ENCODE results near the gene SWT1.

SWT1 gene

DNA sequence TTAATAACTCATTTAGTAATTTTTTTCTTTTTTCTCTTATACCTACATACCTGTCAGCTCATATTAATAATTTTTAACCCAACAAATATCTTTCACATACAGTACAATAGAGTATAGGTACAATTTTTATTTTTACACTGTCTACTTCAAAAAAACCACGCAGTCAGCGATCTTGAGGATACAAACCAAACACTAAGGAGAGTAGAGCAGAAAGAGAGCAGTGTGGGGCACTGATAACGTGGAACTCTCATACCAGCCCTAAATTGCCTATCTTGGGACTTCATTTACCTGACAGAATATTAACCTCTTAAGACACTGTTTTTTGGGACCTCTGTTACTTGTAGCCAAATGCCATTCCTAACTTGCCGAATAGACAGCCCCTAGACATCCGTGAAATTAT is 5.8 kb upstream of the SWT1 start:
- no peaks in the 10 kb centered on the region for H3K27me3 ChIP-seq (ENCODE audit: insufficient read depth, low read length)
- peaks cover 25% of the 10 kb centered on the region for H3K79me2 ChIP-seq (ENCODE audit: control insufficient read depth, insufficient read depth, low read length, unreplicated experiment)
- no peak overlapping the region for H3K4me3 ChIP-seq (ENCODE audit: low read depth, low read length)
- H2AFZ ChIP-seq (ENCODE audit: low read length, unreplicated experiment) = no peak overlapping the region
- peaks cover 25% of the 10 kb centered on the region for H3K36me3 ChIP-seq (ENCODE audit: insufficient read depth, low read length)
- H3K4me1 ChIP-seq (ENCODE audit: control insufficient read depth, insufficient read depth, low read length, unreplicated experiment) = peaks cover 18% of the 10 kb centered on the region
- no peak overlapping the region for H3K27ac ChIP-seq (ENCODE audit: low read depth, low read length)

- no peak overlapping the region for H2AFZ ChIP-seq (ENCODE audit: low read length, unreplicated experiment)
Measured at GRCh38 chr1:185152187-185152767, 4.7 kb upstream of the SWT1 start.

GRCh38 chr1:185154912-185155513 is 2.0 kb upstream of the SWT1 start:
- peaks cover 27% of the 10 kb centered on the region for H3K79me2 ChIP-seq (ENCODE audit: control insufficient read depth, insufficient read depth, low read length, unreplicated experiment)
- H3K27me3 ChIP-seq (ENCODE audit: insufficient read depth, low read length) = no peaks in the 10 kb centered on the region
- H3K36me3 ChIP-seq (ENCODE audit: insufficient read depth, low read length) = peaks cover 12% of the 10 kb centered on the region
- peaks cover 25% of the 10 kb centered on the region for H3K4me1 ChIP-seq (ENCODE audit: control insufficient read depth, insufficient read depth, low read length, unreplicated experiment)
- peak overlapping the region; percentile 91 for H2AFZ ChIP-seq (ENCODE audit: low read length, unreplicated experiment)
- peak overlapping the region; percentile 85 for H3K4me3 ChIP-seq (ENCODE audit: low read depth, low read length)
- no peak overlapping the region for H3K27ac ChIP-seq (ENCODE audit: low read depth, low read length)

More at GRCh38 chr1:185152187-185152767, 4.7 kb upstream of the SWT1 start:
- H3K79me2 ChIP-seq (ENCODE audit: control insufficient read depth, insufficient read depth, low read length, unreplicated experiment) = peaks cover 27% of the 10 kb centered on the region
- H3K4me3 ChIP-seq (ENCODE audit: low read depth, low read length) = no peak overlapping the region
- H3K4me1 ChIP-seq (ENCODE audit: control insufficient read depth, insufficient read depth, low read length, unreplicated experiment) = peaks cover 18% of the 10 kb centered on the region
- H3K36me3 ChIP-seq (ENCODE audit: insufficient read depth, low read length) = peaks cover 23% of the 10 kb centered on the region
- H3K27ac ChIP-seq (ENCODE audit: low read depth, low read length) = no peak overlapping the region
- H3K27me3 ChIP-seq (ENCODE audit: insufficient read depth, low read length) = no peaks in the 10 kb centered on the region

- peak overlapping the region; percentile 85 for H3K4me3 ChIP-seq (ENCODE audit: low read depth, low read length)
- H3K79me2 ChIP-seq (ENCODE audit: control insufficient read depth, insufficient read depth, low read length, unreplicated experiment) = peaks cover 27% of the 10 kb centered on the region
- H3K36me3 ChIP-seq (ENCODE audit: insufficient read depth, low read length) = peaks cover 5% of the 10 kb centered on the region
- H2AFZ ChIP-seq (ENCODE audit: low read length, unreplicated experiment) = peak overlapping the region; percentile 91
- H3K27ac ChIP-seq (ENCODE audit: low read depth, low read length) = peak overlapping the region; percentile 71
- H3K27me3 ChIP-seq (ENCODE audit: insufficient read depth, low read length) = no peaks in the 10 kb centered on the region
- H3K4me1 ChIP-seq (ENCODE audit: control insufficient read depth, insufficient read depth, low read length, unreplicated experiment) = peaks cover 27% of the 10 kb centered on the region
Measured at GRCh38 chr1:185155600-185156287, 1.2 kb upstream of the SWT1 start.

DNA sequence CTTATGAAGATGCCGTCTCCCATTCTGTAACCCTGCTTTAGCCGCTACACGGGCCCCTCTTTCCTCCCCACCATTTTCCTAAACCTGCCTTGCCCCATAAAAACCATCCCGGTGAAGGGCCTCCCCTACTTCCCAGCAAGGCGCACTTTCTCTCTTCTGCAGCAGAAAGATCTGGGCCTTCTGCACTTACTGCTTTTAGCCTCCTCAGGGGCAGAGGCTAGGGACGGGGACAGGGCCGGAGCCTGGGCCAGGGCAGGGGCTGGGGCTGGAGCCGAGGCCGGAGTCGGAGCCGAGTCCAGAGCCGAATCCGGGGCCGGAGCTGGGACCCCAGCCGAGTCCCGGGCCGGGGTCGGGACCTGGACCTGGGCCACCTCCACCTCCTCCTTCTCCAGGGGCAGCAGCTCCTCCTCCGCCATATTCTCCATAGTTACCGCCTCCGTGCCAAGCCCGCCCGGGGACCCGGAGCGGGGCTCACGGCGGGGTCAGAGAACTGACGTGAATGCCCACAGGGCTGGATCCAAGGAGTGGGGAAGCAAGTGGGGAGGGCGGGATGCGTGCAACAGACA is 596 bp upstream of the SWT1 start:
- Histone ChIP-seq H2AFZ (ENCODE audit: low read length, unreplicated experiment) (peak overlapping the region; percentile 91), H3K79me2 (ENCODE audit: control insufficient read depth, insufficient read depth, low read length, unreplicated experiment) (peaks cover 27% of the 10 kb centered on the region), H3K27me3 (ENCODE audit: insufficient read depth, low read length) (no peaks in the 10 kb centered on the region), H3K4me1 (ENCODE audit: control insufficient read depth, insufficient read depth, low read length, unreplicated experiment) (peaks cover 27% of the 10 kb centered on the region), H3K27ac (ENCODE audit: low read depth, low read length) (peak overlapping the region; percentile 71), H3K36me3 (ENCODE audit: insufficient read depth, low read length) (peaks cover 1% of the 10 kb centered on the region; the same call in 1 of the 2 replicates), H3K4me3 (ENCODE audit: low read depth, low read length) (peak overlapping the region; percentile 85)

- no peaks in the 10 kb centered on the region for H3K27me3 ChIP-seq (ENCODE audit: insufficient read depth, low read length)
- H3K36me3 ChIP-seq (ENCODE audit: insufficient read depth, low read length) = no peaks in the 10 kb centered on the region
- no peak overlapping the region for H3K27ac ChIP-seq (ENCODE audit: low read depth, low read length)
- peaks cover 19% of the 10 kb centered on the region for H3K4me1 ChIP-seq (ENCODE audit: control insufficient read depth, insufficient read depth, low read length, unreplicated experiment)
- peaks cover 27% of the 10 kb centered on the region for H3K79me2 ChIP-seq (ENCODE audit: control insufficient read depth, insufficient read depth, low read length, unreplicated experiment)
- peak overlapping the region; percentile 85 for H3K4me3 ChIP-seq (ENCODE audit: low read depth, low read length)
- peak overlapping the region; percentile 98 for H2AFZ ChIP-seq (ENCODE audit: low read length, unreplicated experiment)
Measured at GRCh38 chr1:185157599-185158412, 839 bp downstream of the SWT1 start.

GRCh38 chr1:185158800-185159199 is 1.8 kb downstream of the SWT1 start:
- Histone ChIP-seq H3K27ac (ENCODE audit: low read depth, low read length) (no peak overlapping the region), H2AFZ (ENCODE audit: low read length, unreplicated experiment) (no peak overlapping the region), H3K27me3 (ENCODE audit: insufficient read depth, low read length) (no peaks in the 10 kb centered on the region), H3K36me3 (ENCODE audit: insufficient read depth, low read length) (no peaks in the 10 kb centered on the region), H3K79me2 (ENCODE audit: control insufficient read depth, insufficient read depth, low read length, unreplicated experiment) (peaks cover 22% of the 10 kb centered on the region), H3K4me3 (ENCODE audit: low read depth, low read length) (peak overlapping the region; percentile 85; the same call in 1 of the 2 replicates), H3K4me1 (ENCODE audit: control insufficient read depth, insufficient read depth, low read length, unreplicated experiment) (peaks cover 19% of the 10 kb centered on the region)

DNA sequence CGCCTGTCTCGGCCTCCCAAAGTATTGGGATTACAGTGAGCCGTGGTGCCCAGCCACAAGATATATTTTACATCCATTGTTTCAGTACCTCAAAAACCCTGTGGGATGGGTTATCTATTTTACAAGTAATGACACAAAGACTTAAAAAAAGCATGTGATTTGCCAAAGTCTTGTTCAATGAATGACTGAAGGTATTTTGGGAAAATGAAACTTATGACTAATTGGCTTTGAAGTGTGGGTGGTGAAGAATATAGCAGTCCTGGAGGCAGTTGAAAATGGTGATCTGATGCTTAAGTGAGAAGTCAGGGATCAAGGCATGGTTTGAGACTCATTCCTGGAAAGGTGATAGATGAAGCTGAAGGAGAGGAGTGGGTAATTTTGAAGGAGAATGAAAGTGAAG is 3.0 kb downstream of the SWT1 start:
- H2AFZ ChIP-seq (ENCODE audit: low read length, unreplicated experiment) = no peak overlapping the region
- H3K27ac ChIP-seq (ENCODE audit: low read depth, low read length) = no peak overlapping the region
- peaks cover 14% of the 10 kb centered on the region for H3K79me2 ChIP-seq (ENCODE audit: control insufficient read depth, insufficient read depth, low read length, unreplicated experiment)
- peaks cover 13% of the 10 kb centered on the region for H3K4me1 ChIP-seq (ENCODE audit: control insufficient read depth, insufficient read depth, low read length, unreplicated experiment)
- no peaks in the 10 kb centered on the region for H3K36me3 ChIP-seq (ENCODE audit: insufficient read depth, low read length)
- no peaks in the 10 kb centered on the region for H3K27me3 ChIP-seq (ENCODE audit: insufficient read depth, low read length)
- no peak overlapping the region for H3K4me3 ChIP-seq (ENCODE audit: low read depth, low read length)

DNA sequence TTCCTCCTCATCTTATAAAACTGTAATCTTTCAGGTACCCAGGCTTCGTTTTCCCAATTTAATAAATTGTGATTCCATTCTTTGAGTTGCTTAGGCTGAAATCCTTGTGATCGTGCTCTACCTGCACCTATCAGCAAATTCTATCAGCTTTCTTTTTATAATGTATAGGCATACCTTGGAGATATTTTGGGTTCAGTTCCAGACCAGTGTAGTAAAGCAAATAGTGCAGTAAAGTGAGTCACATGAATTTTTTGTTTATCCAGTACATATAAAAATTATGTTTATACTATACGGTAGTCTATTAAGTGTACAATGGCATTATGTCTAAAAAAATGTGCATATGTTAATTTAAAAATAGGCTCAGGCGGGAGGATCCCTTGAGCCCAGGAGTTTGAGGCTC is 5.5 kb downstream of the SWT1 start:
- H3K27ac ChIP-seq (ENCODE audit: low read depth, low read length) = no peak overlapping the region
- H3K4me1 ChIP-seq (ENCODE audit: control insufficient read depth, insufficient read depth, low read length, unreplicated experiment) = peaks cover 9% of the 10 kb centered on the region
- no peak overlapping the region for H2AFZ ChIP-seq (ENCODE audit: low read length, unreplicated experiment)
- no peak overlapping the region for H3K4me3 ChIP-seq (ENCODE audit: low read depth, low read length)
- H3K36me3 ChIP-seq (ENCODE audit: insufficient read depth, low read length) = no peaks in the 10 kb centered on the region
- H3K79me2 ChIP-seq (ENCODE audit: control insufficient read depth, insufficient read depth, low read length, unreplicated experiment) = no peaks in the 10 kb centered on the region
- H3K27me3 ChIP-seq (ENCODE audit: insufficient read depth, low read length) = no peaks in the 10 kb centered on the region

- Histone ChIP-seq H3K4me1 (ENCODE audit: control insufficient read depth, insufficient read depth, low read length, unreplicated experiment) (no peaks in the 10 kb centered on the region), H3K27me3 (ENCODE audit: insufficient read depth, low read length) (no peaks in the 10 kb centered on the region), H3K27ac (ENCODE audit: low read depth, low read length) (no peak overlapping the region), H2AFZ (ENCODE audit: low read length, unreplicated experiment) (no peak overlapping the region), H3K36me3 (ENCODE audit: insufficient read depth, low read length) (no peaks in the 10 kb centered on the region), H3K79me2 (ENCODE audit: control insufficient read depth, insufficient read depth, low read length, unreplicated experiment) (no peaks in the 10 kb centered on the region), H3K4me3 (ENCODE audit: low read depth, low read length) (no peak overlapping the region)
Measured at GRCh38 chr1:185166106-185166505, 9.1 kb downstream of the SWT1 start.

Measured in ACC112 (cell line).